Pancreas (tissue), 10 donors: Measurements from ENCODE around the gene ARFGEF3. TPM values are rescaled to one million over a fixed set of nuclear protein-coding genes. Genes with fewer than 3 reads are reported as not detected.

Experiments used
- ATAC-seq, 4 donors: fragments of 200-7000 bp; cut with Tn5 transposase; one replicate each; pipeline versions ENCODE4 v1.8.0 to v1.9.1; 2020; ENCODE audit warnings: mild to moderate bottlenecking in 4 of 4, moderate library complexity in 4 of 4
- DNase-seq, 6 donors: peaks; one replicate each; pipeline ENCODE4 v3.0.0-alpha.2; 2020
- FAIRE-seq: peaks from 2 replicates; lab custom pipeline; 2012; peaks lifted over from hg19 to GRCh38; lab: Jason Lieb, UNC
- H3K27ac ChIP-seq, 4 donors: fragments of 200-600 bp; sonication (generic); 1 replicate in 3 of 4; 2 replicates in 1 of 4; pipeline versions ENCODE4 v1.5.0 to v1.8.0; 2020
- H3K27me3 ChIP-seq, 4 donors: fragments of 200-600 bp; one replicate each; pipeline ENCODE4 v1.8.0; 2021
- H3K36me3 ChIP-seq, 3 donors: fragments of 200-600 bp; sonication (generic) in 1 of 3; one replicate each; pipeline versions ENCODE4 v1.5.0 to v1.8.0; 2020 to 2021
- H3K4me1 ChIP-seq, 3 donors: fragments of 200-600 bp; one replicate each; pipeline ENCODE4 v1.8.0; 2021
- H3K4me3 ChIP-seq, 4 donors: fragments of 200-600 bp; sonication (generic) in 2 of 4; one replicate each; pipeline versions ENCODE4 v1.5.0 to v1.8.0; 2020 to 2021
- H3K9me3 ChIP-seq, 4 donors: fragments of 200-600 bp; one replicate each; pipeline ENCODE4 v1.8.0; 2021
- CTCF ChIP-seq, 4 donors: fragments of 200-600 bp; sonication (generic) in 3 of 4; IDR thresholded peaks; one replicate each; pipeline versions ENCODE4 v1.5.0 to v1.8.0; 2021; ENCODE audit warnings: antibody characterized with exemption in 4 of 4
- WGBS, 2 donors: extraction: QIAGEN DNeasy Blood & Tissue Kit; methylation state at CpG; one replicate each; pipeline ENCODE4 v1.1.7; 2013; 5-methylcytosine and 5-hydroxymethylcytosine counted together
- intact Hi-C, 3 donors: fragments of 100-400 bp; cut with DNase I; formaldehyde crosslinking; loops; one replicate each; pipeline versions ENCODE4 v1.11.1 to v1.14.2; 2022
- polyA plus RNA-seq, 2 donors: library from polyadenylated mRNA; stranded (reverse); fragments of 200-250 nt; gene quantifications; one replicate each; pipeline ENCODE4 v1.2.3, GENCODE V29; 2013
- total RNA-seq, 6 donors: library from RNA; stranded (reverse); fragmentation: NEBNext Ultra II Directional in 4 of 6; extraction: Animal tissue kit (Norgen Biotek cat#: 25700) in 4 of 6; gene quantifications; one replicate each; pipeline versions ENCODE4 v1.2.1 to v1.2.4, GENCODE V29; 2021 to 2023
- donor health status: healthy with polysubstance abuse.
- donor health status: DM: no; HTN: no; CAD: no; lungs with moderate emphysema.
- donor health status: DM: no; HTN: no; CAD: no.
- donor health status: control.
- donor health status: control.
- donor health status: Bipolar disorder and iron deficiency.
- donor health status: DM: yes; HTN: yes; CAD: no.
- donor health status: DM: no; HTN: no; CAD: no.
- donor health status: DM: no; HTN: no; CAD: no.
- donor health status: DM: yes; HTN: yes; CAD: no.

The ARFGEF3 gene
- total and polyA plus RNA-seq, 8 donors: 4.8 to 19.0 (median 15.7) TPM

- ATAC-seq: peak in 3 of 4 donors; percentile 52 to 62 (median 52)
- Histone ChIP-seq H3K27me3 (no peaks in the 10 kb centered on the region), H3K4me1 (no peaks in the 10 kb centered on the region), H3K4me3 (no peak overlapping the region), H3K9me3 (no peaks in the 10 kb centered on the region), H3K36me3 (peaks cover 0 to 35% (median 0%) of the 10 kb centered on the region in 3 donors), H3K27ac (no peak overlapping the region)
- 45 to 46% methylated on average over 6 of the region's 6 CpGs for WGBS, 2 donors
- peak in 1 of 6 donors; percentile 24 for DNase-seq
- intact Hi-C loops: loop anchor here in 2 of 3 donors (5.0 kb wide), 2 partner anchors 172 to 177 kb away; no protein-coding TSS in a partner anchor
- TF ChIP-seq CTCF (IDR thresholded peaks at IDR 0.05): peak in 1 of 4 donors; percentile 14
- FAIRE-seq: no peak
These were observed 128.0 kb downstream of the ARFGEF3 start for GRCh38 chr6:138289739-138290138.

- no peak overlapping the region for H3K27ac ChIP-seq
- TF ChIP-seq CTCF (IDR thresholded peaks at IDR 0.05): no peak
These were observed 128.8 kb downstream of the ARFGEF3 start for GRCh38 chr6:138290423-138290962.

GRCh38 chr6:138291036-138291848 lies 129.5 kb downstream of the ARFGEF3 start:
- no peak for FAIRE-seq
- H3K27ac ChIP-seq: no peak overlapping the region
- no peak overlapping the region for H3K4me3 ChIP-seq
- no peak for TF ChIP-seq CTCF (IDR thresholded peaks at IDR 0.05)
- intact Hi-C loops: loop anchor here in 1 of 3 donors (5.0 kb wide), 1 partner anchor 179 kb away; no protein-coding TSS in a partner anchor
- H3K9me3 ChIP-seq: no peaks in the 10 kb centered on the region
- no peaks in the 10 kb centered on the region for H3K27me3 ChIP-seq
- no peak for DNase-seq
- H3K36me3 ChIP-seq: peaks cover 0 to 35% (median 0%) of the 10 kb centered on the region in 3 donors
- H3K4me1 ChIP-seq: no peaks in the 10 kb centered on the region
- ATAC-seq: no peak
- WGBS, 2 donors: 93 to 96% methylated on average over 21 of the region's 21 CpGs

More at GRCh38 chr6:138290423-138290962, 128.8 kb downstream of the ARFGEF3 start:
- intact Hi-C loops: loop anchor here in 1 of 3 donors (5.0 kb wide), 1 partner anchor 178 kb away; no protein-coding TSS in a partner anchor
- H3K27me3 ChIP-seq: no peaks in the 10 kb centered on the region
- peaks cover 0 to 35% (median 0%) of the 10 kb centered on the region in 3 donors for H3K36me3 ChIP-seq
- H3K9me3 ChIP-seq: no peaks in the 10 kb centered on the region
- no peak for DNase-seq
- no peaks in the 10 kb centered on the region for H3K4me1 ChIP-seq
- no peak for ATAC-seq
- no peak for FAIRE-seq
- 84 to 85% methylated on average over 5 of the region's 5 CpGs for WGBS, 2 donors
- no peak overlapping the region for H3K4me3 ChIP-seq

- no peak overlapping the region for H3K4me3 ChIP-seq
- TF ChIP-seq CTCF (IDR thresholded peaks at IDR 0.05): no peak
- DNase-seq (peak in 1 of 6 donors; percentile 65), ATAC-seq (no peak), FAIRE-seq (no peak)
- H3K27ac ChIP-seq: no peak overlapping the region
- H3K9me3 ChIP-seq: no peaks in the 10 kb centered on the region
- no peaks in the 10 kb centered on the region for H3K4me1 ChIP-seq
- 93 to 95% methylated on average over 27 to 28 of the region's 28 CpGs for WGBS, 2 donors
- peaks cover 0 to 30% (median 0%) of the 10 kb centered on the region in 3 donors for H3K36me3 ChIP-seq
- intact Hi-C loops: loop anchor here in 1 of 3 donors (5.0 kb wide), 1 partner anchor 180 kb away; no protein-coding TSS in a partner anchor
- H3K27me3 ChIP-seq: no peaks in the 10 kb centered on the region
These were observed 130.1 kb downstream of the ARFGEF3 start for GRCh38 chr6:138291849-138292181.
